ENCODE data around the gene PTPRQ. TPM values are rescaled to one million over a fixed set of nuclear protein-coding genes. Genes with fewer than 3 reads are reported as not detected.

Gene PTPRQ
- total RNA-seq, 4 donors from 2014 or later: 8.8 to 23.1 (median 11.2) TPM

DNA sequence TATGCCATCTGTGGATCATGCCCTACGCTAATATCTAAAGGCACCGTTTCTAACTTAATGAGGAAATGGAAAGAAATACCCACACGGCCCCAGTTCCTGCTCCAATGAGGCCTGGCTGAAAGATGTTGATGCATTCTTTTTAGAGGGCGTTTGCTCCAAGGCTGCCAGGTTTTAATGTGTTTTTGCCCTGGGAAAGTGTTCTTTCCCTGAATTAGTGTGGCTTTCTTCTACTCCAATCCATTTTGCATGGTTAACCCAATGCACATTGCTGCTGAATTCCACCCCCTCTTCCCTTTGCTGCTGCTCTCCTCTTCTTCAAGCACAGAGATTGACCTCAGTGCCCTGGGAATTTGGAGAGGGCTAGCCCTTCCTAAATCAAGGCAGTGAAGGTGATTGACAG, 273.8 kb downstream of the PTPRQ start:
- intact Hi-C loops (cut with DNase I): no loop called here
- 75 to 84% methylated on average over 4 of the region's 4 CpGs for WGBS, 2 donors
- no peaks in the 10 kb centered on the region for H3K9me3 ChIP-seq
- H3K4me1 ChIP-seq: no peaks in the 10 kb centered on the region
- no peak overlapping the region for H3K27ac ChIP-seq
- no peak for DNase-seq
- H3K4me3 ChIP-seq (replicated peaks in 1 of 3): no peak overlapping the region
- H3K27me3 ChIP-seq: no peaks in the 10 kb centered on the region
- TF ChIP-seq, protein P1, sequence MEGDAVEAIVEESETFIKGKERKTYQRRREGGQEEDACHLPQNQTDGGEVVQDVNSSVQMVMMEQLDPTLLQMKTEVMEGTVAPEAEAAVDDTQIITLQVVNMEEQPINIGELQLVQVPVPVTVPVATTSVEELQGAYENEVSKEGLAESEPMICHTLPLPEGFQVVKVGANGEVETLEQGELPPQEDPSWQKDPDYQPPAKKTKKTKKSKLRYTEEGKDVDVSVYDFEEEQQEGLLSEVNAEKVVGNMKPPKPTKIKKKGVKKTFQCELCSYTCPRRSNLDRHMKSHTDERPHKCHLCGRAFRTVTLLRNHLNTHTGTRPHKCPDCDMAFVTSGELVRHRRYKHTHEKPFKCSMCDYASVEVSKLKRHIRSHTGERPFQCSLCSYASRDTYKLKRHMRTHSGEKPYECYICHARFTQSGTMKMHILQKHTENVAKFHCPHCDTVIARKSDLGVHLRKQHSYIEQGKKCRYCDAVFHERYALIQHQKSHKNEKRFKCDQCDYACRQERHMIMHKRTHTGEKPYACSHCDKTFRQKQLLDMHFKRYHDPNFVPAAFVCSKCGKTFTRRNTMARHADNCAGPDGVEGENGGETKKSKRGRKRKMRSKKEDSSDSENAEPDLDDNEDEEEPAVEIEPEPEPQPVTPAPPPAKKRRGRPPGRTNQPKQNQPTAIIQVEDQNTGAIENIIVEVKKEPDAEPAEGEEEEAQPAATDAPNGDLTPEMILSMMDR (IDR thresholded peaks at IDR 0.05): no peak
- TF ChIP-seq POLR2A (IDR thresholded peaks at IDR 0.05): no peak
- H3K36me3 ChIP-seq: no peaks in the 10 kb centered on the region

DNA sequence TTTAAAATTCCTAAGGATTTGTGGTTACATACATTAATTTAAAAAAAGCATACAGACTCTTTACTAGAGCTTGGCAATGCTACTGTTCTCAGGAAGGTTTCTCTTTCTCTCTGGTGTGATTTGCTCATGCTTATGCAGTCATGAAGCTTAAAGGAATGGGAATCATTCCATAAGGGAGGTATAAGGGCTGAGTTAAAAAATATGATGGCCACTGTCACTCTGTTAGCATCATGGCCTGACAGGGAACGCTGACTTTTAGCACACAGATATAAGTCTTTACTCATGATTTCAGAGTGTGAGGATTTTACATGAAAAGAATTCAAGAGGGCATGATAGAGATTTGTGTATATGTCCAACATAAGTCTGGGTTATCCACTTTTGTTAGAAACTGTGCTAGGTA, 276.5 kb downstream of the PTPRQ start:
- whole genome bisulfite sequencing, 2 donors: 88 to 91% methylated on average over 1 of the region's 1 CpG
- Histone ChIP-seq H3K9me3 (no peaks in the 10 kb centered on the region), H3K27me3 (no peaks in the 10 kb centered on the region), H3K27ac (no peak overlapping the region), H3K4me1 (no peaks in the 10 kb centered on the region), H3K36me3 (no peaks in the 10 kb centered on the region), H3K4me3 (replicated peaks in 1 of 3) (no peak overlapping the region)
- no peak for TF ChIP-seq POLR2A (IDR thresholded peaks at IDR 0.05)
- intact Hi-C loops (cut with DNase I): no loop called here
- no peak for DNase-seq

DNA sequence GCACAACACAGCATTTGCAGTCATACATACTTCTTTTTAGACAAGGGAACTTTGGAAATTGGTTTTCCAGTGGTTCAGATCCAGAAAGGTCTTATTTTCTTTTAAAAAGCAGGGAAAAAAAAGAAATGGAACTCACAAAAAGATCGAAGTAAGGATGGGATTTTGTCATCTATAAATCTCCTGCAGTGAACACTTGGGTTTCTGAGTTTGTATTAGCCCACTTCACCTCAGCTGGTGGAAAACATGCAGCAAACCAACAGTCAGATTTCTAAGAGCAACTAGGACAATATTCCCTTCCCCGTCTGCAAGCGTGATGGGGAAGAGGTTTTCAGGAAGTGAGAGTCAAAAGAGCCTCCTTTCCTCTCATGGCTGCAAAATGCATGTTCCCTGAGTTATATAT, 277.3 kb downstream of the PTPRQ start:
- no peaks in the 10 kb centered on the region for H3K9me3 ChIP-seq
- WGBS, 2 donors: 46 to 52% methylated on average over 3 of the region's 3 CpGs
- H3K36me3 ChIP-seq: no peaks in the 10 kb centered on the region
- no peak overlapping the region for H3K27ac ChIP-seq
- intact Hi-C loops (cut with DNase I): no loop called here
- no peak for DNase-seq
- H3K27me3 ChIP-seq: no peaks in the 10 kb centered on the region
- no peaks in the 10 kb centered on the region for H3K4me1 ChIP-seq
- TF ChIP-seq, protein P1 (IDR thresholded peaks at IDR 0.05): no peak
- TF ChIP-seq POLR2A (IDR thresholded peaks at IDR 0.05): no peak
- H3K4me3 ChIP-seq (replicated peaks in 1 of 3): no peak overlapping the region
